ENCODE measurements around the gene NDRG4.

NDRG4 gene

DNA sequence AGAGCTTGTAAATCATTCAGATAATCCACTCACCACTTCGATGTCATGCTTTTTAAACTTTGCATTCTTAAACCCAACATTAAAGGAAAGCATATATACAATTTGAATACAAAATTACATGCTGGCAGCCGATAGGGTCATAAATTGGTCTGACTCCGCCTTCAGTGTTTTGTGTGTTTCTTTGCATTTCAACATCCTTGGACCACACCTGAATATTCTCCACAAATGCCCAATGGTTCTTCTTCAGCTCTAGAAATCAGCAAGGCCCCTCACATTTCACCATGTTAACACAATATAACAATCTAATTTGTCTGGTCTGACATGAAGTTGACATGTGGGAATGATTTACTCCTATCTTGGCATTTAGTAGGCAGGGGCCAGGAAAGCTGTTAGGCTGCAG, 32.5 kb downstream of the NDRG4 start:
- TF ChIP-seq, protein P1, sequence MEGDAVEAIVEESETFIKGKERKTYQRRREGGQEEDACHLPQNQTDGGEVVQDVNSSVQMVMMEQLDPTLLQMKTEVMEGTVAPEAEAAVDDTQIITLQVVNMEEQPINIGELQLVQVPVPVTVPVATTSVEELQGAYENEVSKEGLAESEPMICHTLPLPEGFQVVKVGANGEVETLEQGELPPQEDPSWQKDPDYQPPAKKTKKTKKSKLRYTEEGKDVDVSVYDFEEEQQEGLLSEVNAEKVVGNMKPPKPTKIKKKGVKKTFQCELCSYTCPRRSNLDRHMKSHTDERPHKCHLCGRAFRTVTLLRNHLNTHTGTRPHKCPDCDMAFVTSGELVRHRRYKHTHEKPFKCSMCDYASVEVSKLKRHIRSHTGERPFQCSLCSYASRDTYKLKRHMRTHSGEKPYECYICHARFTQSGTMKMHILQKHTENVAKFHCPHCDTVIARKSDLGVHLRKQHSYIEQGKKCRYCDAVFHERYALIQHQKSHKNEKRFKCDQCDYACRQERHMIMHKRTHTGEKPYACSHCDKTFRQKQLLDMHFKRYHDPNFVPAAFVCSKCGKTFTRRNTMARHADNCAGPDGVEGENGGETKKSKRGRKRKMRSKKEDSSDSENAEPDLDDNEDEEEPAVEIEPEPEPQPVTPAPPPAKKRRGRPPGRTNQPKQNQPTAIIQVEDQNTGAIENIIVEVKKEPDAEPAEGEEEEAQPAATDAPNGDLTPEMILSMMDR (IDR thresholded peaks at IDR 0.05): no peak
- no peak overlapping the region for H3K27ac ChIP-seq
- H3K4me3 ChIP-seq: no peak overlapping the region
- no peak for DNase-seq (ENCODE audit: low spot score)

DNA sequence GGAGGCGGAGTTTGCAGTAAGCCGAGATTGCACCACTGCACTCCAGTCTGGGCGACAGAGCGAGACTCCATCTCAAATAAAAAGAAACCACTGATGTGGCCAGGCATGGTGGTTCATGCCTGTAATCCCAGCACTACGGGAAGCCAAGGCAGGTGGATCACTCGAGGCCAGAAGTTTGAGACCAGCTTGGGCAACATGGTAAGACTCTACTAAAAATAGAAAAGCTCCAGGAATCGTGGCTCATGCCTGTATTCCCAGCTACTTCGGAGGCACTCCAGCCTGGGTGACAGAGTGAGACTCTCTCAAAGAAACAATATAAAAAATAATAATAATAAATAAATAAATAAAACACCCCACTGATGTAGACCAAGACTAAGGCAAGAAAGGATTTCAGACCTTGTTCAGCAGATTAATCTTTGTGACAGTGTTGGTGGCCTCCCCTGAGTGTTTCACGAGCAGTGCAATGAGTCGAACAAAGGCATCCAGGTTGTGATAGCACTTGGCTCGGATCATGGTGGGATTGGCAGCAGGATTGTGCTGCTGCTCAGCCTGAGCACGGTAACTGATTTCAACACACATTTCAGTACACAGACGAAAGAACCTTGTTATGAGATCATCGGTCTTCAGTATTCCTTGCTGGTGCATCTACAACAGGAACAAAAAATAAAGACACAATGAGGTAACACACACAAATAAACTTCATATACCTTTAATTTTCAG, 34.0 kb downstream of the NDRG4 start:
- TF ChIP-seq, protein P1 (IDR thresholded peaks at IDR 0.05): no peak
- DNase-seq (ENCODE audit: low spot score): no peak
- H3K27ac ChIP-seq: no peak overlapping the region
- H3K4me3 ChIP-seq: no peak overlapping the region

DNA sequence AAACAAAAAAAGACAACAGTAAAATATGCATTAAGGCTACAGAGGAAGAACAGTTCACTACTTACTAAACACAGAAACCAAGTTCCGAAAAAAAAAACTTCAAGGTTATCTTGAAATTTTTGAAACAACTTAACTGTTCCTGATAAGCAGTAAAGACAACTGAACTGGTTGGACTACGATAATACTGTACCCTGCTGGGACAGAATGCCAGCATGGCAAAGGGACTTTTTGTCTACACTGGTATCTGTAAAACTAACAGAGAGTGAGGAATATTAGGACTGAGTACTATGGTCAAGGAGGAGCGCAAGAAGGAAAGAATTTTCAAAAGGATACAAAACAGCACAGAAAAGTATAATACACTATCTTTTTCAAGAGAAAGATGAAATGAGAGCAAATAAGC, 35.2 kb downstream of the NDRG4 start:
- DNase-seq (ENCODE audit: low spot score): no peak
- no peak overlapping the region for H3K27ac ChIP-seq
- TF ChIP-seq, protein P1 (IDR thresholded peaks at IDR 0.05): no peak
- H3K4me3 ChIP-seq: no peak overlapping the region

DNA sequence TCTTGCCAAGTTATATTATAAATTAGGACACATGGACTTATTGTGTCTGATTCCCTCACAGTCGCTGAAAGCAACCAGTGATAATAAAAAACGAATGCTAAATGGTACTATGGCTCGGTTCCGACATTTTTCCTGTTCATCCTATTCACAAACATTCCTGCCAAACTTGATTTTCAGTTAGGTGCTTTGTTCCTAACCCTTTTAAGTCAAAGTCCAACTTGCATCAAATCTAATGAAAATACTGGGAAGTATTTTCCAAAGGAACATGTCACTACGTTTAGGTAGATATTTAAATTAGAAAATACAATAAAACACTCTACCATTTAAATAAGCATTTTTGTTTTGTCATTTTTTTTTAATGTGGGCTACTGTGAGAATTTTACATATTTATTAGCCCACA, 36.3 kb downstream of the NDRG4 start:
- TF ChIP-seq, protein P1 (IDR thresholded peaks at IDR 0.05): no peak
- no peak overlapping the region for H3K4me3 ChIP-seq
- H3K27ac ChIP-seq: no peak overlapping the region
- DNase-seq (ENCODE audit: low spot score): no peak

DNA sequence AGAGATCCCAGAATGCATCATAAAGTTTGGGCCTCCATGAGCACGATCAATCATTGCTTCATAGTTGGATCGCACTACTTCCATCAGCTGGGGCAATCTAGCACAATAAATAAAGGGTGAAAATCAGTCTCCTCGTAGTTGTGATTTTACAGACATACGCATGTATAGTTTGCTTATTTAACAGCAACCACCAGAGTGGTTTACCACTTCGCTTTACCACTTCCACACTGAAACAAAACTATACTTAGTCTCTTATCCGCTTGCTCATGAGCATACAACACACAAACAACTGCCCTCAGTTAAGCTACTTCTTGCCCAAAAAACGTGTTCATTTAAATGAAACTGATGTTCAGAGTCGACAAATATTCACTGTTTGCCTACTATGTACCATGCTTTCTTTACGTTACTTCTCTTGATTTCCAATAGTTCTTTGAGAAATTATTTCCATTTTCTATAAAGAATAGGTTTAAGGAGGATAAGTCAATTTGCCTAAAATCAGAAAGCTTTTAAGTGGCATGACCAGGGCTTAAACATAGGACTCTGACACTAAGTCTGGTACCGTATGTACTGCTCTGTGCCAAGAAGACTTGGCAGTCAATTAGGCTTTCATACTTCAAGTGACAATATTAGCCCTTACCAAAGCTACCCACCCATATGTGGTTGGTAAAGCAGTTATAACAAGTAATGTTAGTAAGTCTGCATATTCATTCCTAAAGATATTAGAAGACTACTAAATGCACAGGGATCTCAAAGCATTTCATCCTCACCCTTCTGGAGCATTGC, 37.4 kb downstream of the NDRG4 start:
- Histone ChIP-seq H3K4me3 (no peak overlapping the region), H3K27ac (no peak overlapping the region)
- no peak for DNase-seq (ENCODE audit: low spot score)
- TF ChIP-seq, protein P1 (IDR thresholded peaks at IDR 0.05): no peak

DNA sequence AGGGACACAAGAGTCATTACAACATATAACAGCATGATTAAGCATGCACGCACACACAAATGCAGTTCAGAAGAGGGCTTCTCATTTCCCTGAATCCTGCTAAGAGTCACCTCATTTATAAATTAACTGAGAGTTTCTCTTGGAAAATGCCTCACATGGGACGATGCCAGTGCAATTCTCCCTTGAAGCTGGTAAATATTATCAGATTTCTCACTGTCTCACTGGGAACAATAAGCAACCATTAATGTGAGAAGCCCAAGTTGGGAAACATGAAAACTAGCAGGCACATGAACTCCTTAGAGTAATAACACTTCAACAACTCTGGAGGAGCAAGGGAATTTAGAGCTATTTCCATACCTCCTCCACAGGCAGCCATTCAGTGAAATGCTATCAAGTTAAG, 41.8 kb downstream of the NDRG4 start:
- Histone ChIP-seq H3K4me3 (no peak overlapping the region), H3K27ac (no peak overlapping the region)
- TF ChIP-seq, protein P1 (IDR thresholded peaks at IDR 0.05): no peak
- no peak for DNase-seq (ENCODE audit: low spot score)

DNA sequence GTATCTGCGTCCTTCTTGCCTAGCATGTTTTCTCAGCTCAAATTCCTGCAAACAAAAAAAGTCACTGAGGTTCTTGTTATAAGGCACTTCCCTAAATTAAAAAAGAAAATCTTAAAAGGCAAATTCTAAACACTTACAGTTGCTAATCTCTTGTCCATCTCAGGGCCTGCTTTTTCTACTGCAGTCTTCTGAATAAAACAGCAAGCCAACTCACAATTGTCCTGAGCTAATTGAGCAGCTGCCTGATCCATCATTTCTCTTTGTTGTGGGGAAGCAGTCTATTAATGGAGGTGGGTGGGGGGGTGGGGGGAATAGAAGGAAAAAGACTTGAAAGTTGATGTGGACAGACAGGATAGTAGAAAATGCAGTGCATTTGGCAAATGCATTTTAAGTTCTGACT, 42.3 kb downstream of the NDRG4 start:
- H3K27ac ChIP-seq: no peak overlapping the region
- no peak for DNase-seq (ENCODE audit: low spot score)
- H3K4me3 ChIP-seq: no peak overlapping the region
- TF ChIP-seq, protein P1 (IDR thresholded peaks at IDR 0.05): no peak

All from coronary artery (tissue), 2 donors.